HG03103 (cell line): ENCODE measurements around the gene PLAGL1.

Source experiments
- ATAC-seq: cut with Tn5 transposase; IDR thresholded peaks from one replicate; pipeline ENCODE4 v1.9.1; 2021; ENCODE audit warnings: low read depth; ENCODE audit not compliant: unreplicated experiment

PLAGL1 gene

DNA sequence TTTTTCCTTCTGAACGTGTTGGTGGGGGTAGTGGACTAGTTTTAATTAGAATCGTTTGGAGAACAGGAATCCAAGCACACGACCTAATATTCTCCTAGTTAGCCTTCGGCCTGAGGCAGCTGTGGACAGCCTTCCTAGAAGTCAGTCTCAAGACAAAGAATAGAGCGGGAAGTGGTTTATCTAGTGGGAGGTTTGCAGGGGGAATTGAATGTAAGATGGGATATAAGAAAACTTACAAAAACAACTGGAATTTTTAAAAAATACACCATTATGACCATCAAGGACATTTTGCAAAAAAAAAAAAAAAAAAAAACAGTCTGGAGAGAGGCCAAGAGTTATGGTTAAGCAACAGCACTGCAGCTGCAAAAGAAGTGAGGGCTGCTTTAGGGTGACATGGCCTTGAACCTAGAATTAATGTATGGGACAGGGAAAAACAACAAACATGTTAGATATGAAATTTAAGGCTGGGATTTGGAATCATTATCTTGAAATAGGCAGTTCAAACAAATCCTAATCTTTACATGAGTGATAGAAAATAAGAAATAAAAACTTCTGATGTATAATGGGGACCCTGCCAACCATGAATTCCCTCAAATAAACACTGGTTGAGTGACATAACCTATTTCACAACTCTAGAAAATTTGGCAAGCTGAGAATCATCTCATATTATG is 40.2 kb downstream of the PLAGL1 start:
- no peak for ATAC-seq

DNA sequence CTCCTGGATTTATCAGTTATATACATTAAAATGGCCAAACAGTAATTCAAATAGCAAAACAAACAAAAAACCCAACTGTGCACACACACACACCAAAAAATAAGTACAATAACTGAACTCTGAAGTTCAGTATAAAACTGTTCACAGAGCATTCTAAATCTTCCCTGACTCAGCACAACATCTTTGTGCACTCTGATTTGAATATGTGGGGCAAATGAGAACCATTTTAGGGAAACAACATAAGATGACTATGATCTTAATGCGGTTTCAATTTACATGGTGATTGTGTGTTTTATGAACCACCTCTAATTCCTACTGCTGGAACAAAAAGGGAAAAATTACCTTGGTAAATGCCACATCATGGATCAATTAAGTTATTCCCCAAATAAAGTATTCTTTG is 41.7 kb downstream of the PLAGL1 start:
- no peak for ATAC-seq

- no peak for ATAC-seq
These were observed 42.4 kb downstream of the PLAGL1 start for GRCh38 chr6:143965503-143966171.

DNA sequence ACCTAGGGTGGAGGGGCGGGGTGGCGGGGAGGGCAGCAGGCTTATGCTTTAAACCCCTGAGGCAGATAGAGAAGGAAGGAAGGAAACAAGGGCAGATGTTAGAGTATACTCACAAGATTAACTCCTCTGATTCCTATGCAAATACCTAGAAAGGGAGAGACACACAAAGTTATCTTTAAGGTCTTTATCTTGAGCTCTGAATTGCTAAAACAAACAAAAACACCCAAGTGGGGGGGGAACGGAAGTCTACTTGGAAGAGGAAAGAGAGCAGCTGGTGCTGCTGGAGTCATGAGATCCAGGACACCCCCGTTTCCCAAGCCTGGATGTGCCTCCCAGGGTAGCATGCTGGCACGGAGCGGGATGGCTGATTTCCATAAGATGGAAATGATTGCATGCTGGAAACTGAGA is 43.4 kb downstream of the PLAGL1 start:
- ATAC-seq = no peak

- ATAC-seq = no peak
These were observed 44.7 kb downstream of the PLAGL1 start for GRCh38 chr6:143963158-143963919.

GRCh38 chr6:143961886-143962878 is 45.9 kb downstream of the PLAGL1 start:
- no peak for ATAC-seq

DNA sequence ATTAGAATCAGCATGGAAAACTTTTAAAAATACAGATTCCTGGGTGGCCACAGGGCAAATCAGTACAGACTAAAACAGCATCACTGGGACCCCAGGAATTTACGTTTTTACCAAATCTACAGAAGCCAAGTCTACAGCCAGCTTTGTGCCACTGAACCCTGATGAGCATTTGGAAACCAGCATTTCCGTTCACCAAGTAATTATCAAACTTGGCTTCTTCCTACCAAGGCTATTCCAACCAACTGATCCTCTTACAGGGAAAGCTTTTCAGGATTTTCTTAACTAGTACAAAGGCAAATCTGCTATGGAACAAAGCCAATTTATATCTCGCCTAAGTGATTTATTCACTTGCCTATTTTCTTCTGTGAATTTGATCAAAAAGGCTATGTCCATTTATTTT is 47.0 kb downstream of the PLAGL1 start:
- ATAC-seq = no peak

- ATAC-seq = no peak
These were observed 48.1 kb downstream of the PLAGL1 start for GRCh38 chr6:143959927-143960326.

- ATAC-seq = no peak
These were observed 49.1 kb downstream of the PLAGL1 start for GRCh38 chr6:143958839-143959399.

GRCh38 chr6:143957679-143958274 is 50.3 kb downstream of the PLAGL1 start:
- no peak for ATAC-seq

DNA sequence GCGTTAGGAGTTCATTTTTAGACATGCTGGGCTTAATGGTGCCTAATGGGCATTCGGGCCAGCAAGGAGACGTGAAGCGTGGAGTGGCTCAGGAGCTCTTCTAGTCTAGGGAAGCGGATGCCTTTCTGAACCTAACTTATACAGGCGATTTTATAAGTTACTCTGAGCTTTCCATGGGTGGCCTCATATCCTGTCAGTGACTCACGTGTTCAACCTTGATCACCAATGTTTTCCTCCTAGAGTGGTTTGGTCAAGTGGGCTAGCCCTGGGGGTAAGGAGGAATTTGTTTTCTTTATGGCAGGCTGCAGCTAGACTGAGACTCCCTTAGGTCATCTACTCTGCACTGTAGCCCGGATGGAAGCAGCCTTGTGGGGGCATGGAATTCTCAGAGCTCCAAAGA is 52.1 kb downstream of the PLAGL1 start:
- no peak for ATAC-seq

DNA sequence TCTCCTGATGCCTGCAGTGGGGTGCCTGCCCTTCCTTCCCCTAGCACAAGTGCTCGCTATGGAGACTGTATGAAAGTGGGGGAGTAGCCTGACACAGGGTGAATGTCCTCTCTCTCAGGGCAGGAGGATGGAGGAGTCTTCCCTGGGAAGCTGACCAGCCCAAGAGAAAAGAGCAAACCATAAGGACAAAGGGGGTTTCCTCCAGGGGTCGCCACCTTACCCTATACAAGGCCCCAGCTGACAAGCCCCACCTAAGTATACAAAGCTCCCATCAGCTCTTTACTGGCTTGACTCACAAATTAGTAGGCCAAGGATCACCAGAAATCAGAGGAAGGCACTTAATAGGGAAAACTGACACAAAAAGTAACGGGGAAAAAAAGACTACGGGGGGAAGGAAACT is 54.1 kb downstream of the PLAGL1 start:
- ATAC-seq = no peak

DNA sequence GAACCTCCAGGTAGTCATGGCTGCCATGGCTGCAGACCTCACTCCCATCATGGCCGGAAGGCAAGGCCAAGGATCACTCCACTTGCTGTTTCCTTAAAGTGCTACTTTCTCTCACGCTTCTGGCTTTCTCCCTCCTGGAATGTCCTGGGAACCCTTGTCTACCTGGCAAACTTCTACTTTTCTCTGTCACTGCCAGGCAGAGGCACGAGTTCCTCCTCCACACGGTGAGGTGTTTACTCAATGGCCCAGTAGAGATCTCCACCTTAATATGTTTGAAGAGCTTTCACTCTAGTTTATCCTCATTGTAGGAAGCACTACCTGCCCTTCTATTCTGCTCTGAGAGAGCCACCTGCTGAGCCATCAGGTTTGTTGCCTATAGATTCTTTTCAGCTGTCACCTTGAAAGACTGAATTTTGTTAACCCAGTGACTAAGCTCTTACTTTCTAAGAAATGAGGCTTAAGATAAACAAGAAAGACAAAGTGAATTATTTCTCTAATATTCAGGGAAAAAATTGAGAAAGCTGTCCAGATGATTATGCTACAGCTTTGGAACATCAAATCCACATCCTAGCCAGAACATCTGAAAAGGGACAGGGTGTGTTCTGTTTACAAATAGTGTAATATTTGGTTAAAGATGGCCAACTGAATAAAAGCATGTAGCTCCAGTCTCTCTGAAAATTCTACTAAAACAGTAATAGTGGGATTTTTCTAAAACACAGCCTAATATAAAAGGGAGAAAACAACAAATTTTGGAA is 54.9 kb downstream of the PLAGL1 start:
- no peak for ATAC-seq

GRCh38 chr6:143952060-143952778 is 55.8 kb downstream of the PLAGL1 start:
- no peak for ATAC-seq

- no peak for ATAC-seq
These were observed 57.2 kb downstream of the PLAGL1 start for GRCh38 chr6:143950875-143951274.

- ATAC-seq = no peak
These were observed 58.1 kb downstream of the PLAGL1 start for GRCh38 chr6:143949962-143950361.

GRCh38 chr6:143949535-143949934 is 58.5 kb downstream of the PLAGL1 start:
- no peak for ATAC-seq

DNA sequence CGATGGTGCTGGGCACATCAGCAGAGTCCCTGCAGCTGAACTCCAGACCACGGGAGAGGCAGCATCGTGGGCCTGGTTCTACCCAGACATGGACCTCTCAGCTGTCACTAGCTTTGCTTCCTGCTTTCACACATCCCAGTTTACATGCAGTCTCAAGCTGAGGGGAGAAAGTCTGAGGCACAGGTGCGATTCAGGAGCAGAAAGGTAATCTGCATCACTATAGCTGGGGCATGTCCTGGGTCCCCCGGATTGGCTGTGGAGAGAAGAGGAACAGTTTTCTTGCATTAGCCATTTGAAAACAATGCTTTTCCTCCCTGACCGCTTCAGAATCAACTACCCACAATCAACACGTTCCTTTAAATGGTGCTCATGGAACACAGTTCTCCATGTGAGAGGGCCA is 59.9 kb downstream of the PLAGL1 start:
- ATAC-seq = no peak
